ENCODE measurements around the gene C8B. TPM values are rescaled to one million over a fixed set of nuclear protein-coding genes. Genes with fewer than 3 reads are reported as not detected.

Gene C8B
- total and polyA plus RNA-seq, 2 of the 13 experiments (the other 11 are each of a cell fraction or from before 2014, with no cell fraction given) = 8.4 to 11.3 TPM

- TF ChIP-seq SPEN (CRISPR knock-in tag; IDR thresholded peaks at IDR 0.05; ENCODE audit: low read depth) (peak; percentile 61; the same call in 1 of the 2 replicates), ZFP36 (IDR thresholded peaks at IDR 0.05; ENCODE audit: borderline replicate concordance, low read depth, low read length, partially characterized antibody) (no peak), ZFP37 (CRISPR knock-in tag; IDR thresholded peaks at IDR 0.05; ENCODE audit: borderline replicate concordance) (no peak), DNMT1 (CRISPR knock-in tag; IDR thresholded peaks at IDR 0.05) (no peak), ZFX (CRISPR knock-in tag; IDR thresholded peaks at IDR 0.05; ENCODE audit: low read depth) (peak; percentile 42; the same call in 1 of the 2 replicates), PAX8 (CRISPR knock-in tag; IDR thresholded peaks at IDR 0.05; ENCODE audit: borderline replicate concordance) (no peak), FOXA3 (CRISPR knock-in tag; IDR thresholded peaks at IDR 0.05) (peak; percentile 94), SMAD1 (CRISPR knock-in tag; IDR thresholded peaks at IDR 0.05; ENCODE audit: borderline replicate concordance, low read depth) (peak; percentile 93; the same call in 1 of the 2 replicates), ZNF230 (CRISPR knock-in tag; IDR thresholded peaks at IDR 0.05) (no peak), EHMT2 (IDR thresholded peaks at IDR 0.05; ENCODE audit: borderline replicate concordance, low read depth, low read length) (peak; percentile 64; the same call in 1 of the 2 replicates), ARNT (IDR thresholded peaks at IDR 0.05) (no peak), ZNF609 (CRISPR knock-in tag; IDR thresholded peaks at IDR 0.05; ENCODE audit: borderline replicate concordance) (peak; percentile 94), JUND (CRISPR knock-in tag; IDR thresholded peaks at IDR 0.05) (no peak; the same call in 1 of the 2 replicates), GLI4 (CRISPR knock-in tag; IDR thresholded peaks at IDR 0.05; ENCODE audit: borderline replicate concordance) (no peak), AKAP8 (CRISPR knock-in tag; IDR thresholded peaks at IDR 0.05) (no peak), ARID3A (IDR thresholded peaks at IDR 0.05; ENCODE audit: low read depth, low read length) (peak; percentile 64; the same call in 1 of the 2 replicates), TCF12 (IDR thresholded peaks at IDR 0.05) (no peak), TCF12 (CRISPR knock-in tag; IDR thresholded peaks at IDR 0.05) (peak; percentile 72; the same call in 1 of the 2 replicates), GATAD2A (CRISPR knock-in tag; IDR thresholded peaks at IDR 0.05) (peak; percentile 99), MTA1 (CRISPR knock-in tag; IDR thresholded peaks at IDR 0.05; ENCODE audit: borderline replicate concordance) (peak; percentile 96), ZNF441 (CRISPR knock-in tag; IDR thresholded peaks at IDR 0.05; ENCODE audit: borderline replicate concordance) (peak; percentile 73; the same call in 1 of the 2 replicates), ZFP41 (CRISPR knock-in tag; IDR thresholded peaks at IDR 0.05; ENCODE audit: borderline replicate concordance) (no peak)
- TF ChIP-seq, protein P1, sequence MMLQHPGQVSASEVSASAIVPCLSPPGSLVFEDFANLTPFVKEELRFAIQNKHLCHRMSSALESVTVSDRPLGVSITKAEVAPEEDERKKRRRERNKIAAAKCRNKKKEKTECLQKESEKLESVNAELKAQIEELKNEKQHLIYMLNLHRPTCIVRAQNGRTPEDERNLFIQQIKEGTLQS (CRISPR knock-in tag; IDR thresholded peaks at IDR 0.05) = 0 out of 2 replicates have a peak, but pooled peaks have one; percentile 21
- TF ChIP-seq, protein P2, sequence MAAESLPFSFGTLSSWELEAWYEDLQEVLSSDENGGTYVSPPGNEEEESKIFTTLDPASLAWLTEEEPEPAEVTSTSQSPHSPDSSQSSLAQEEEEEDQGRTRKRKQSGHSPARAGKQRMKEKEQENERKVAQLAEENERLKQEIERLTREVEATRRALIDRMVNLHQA (CRISPR knock-in tag; IDR thresholded peaks at IDR 0.05) = no peak
Measured at GRCh38 chr1:56910441-56910985, 55.3 kb downstream of the C8B start (continued).

All from HepG2 (cell line).